HG03159 (cell line): Measurements from ENCODE around the gene WFS1.

ENCODE experiments used
- ATAC-seq: cut with Tn5 transposase; IDR thresholded peaks from one replicate; pipeline ENCODE4 v1.9.1; 2021; ENCODE audit warnings: mild to moderate bottlenecking, moderate library complexity; ENCODE audit not compliant: unreplicated experiment

The WFS1 gene

DNA sequence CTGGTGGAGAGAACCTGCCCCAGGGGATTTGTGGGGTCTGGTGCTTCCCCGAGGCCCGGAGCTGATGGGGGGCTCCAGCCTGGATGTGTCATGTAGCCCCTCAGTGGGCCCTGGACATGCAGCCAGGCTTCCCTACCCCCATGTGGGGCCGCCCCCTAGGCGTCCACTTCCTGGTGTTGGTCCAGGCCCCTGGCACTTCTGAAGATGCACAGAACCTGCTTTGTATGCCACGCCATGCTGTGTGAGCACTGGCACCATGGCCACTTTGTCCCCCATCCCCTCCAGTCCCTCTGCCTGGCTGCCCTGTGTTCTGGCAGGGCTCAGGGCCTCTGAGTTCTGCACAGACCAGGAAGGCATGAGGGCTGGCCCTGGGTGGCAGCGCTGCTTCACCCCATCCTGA lies 29.2 kb downstream of the WFS1 start:
- no peak for ATAC-seq

DNA sequence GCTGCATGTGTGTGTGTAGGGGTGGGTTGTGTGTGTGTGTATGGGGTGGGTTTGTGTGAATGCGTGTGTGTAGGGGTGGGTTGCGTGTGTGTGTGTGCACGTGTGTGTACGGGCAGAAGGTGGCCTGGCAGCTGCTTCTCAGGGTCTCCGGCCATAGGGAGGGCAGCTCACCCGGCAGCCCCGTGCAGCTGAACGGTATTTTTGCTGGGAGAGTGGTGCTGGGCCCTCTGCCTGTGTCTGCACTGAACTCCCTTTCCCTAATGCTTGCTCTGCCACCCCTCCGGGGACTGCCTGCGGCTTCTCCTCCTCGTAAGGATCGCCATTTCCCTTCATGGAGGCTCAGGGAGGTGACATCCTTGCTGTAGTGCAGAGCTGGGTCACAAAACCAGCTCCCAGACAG lies 30.2 kb downstream of the WFS1 start:
- ATAC-seq: no peak

DNA sequence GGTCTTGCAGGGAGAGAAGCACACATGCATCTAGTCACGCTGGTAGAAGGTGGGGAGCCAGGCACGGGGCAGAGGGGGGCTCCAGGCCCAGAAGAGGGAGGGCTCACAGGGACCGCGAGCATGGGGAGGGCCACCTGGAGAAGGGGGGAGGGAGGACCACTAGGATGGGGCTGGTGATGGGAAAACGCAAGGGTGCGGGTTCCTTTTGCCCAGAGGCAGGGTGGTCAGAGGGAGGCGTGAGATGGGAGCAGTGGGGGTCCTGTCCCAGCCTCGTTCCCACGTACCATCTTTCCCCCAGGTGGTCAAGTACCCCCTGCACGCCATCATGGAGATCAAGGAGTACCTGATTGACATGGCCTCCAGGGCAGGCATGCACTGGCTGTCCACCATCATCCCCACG lies 30.7 kb downstream of the WFS1 start:
- ATAC-seq: no peak

DNA sequence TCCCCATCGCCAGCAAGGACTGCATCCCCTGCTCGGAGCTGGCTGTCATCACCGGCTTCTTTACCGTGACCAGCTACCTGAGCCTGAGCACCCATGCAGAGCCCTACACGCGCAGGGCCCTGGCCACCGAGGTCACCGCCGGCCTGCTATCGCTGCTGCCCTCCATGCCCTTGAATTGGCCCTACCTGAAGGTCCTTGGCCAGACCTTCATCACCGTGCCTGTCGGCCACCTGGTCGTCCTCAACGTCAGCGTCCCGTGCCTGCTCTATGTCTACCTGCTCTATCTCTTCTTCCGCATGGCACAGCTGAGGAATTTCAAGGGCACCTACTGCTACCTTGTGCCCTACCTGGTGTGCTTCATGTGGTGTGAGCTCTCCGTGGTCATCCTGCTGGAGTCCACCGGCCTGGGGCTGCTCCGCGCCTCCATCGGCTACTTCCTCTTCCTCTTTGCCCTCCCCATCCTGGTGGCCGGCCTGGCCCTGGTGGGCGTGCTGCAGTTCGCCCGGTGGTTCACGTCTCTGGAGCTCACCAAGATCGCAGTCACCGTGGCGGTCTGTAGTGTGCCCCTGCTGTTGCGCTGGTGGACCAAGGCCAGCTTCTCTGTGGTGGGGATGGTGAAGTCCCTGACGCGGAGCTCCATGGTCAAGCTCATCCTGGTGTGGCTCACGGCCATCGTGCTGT lies 31.5 kb downstream of the WFS1 start:
- no peak for ATAC-seq

DNA sequence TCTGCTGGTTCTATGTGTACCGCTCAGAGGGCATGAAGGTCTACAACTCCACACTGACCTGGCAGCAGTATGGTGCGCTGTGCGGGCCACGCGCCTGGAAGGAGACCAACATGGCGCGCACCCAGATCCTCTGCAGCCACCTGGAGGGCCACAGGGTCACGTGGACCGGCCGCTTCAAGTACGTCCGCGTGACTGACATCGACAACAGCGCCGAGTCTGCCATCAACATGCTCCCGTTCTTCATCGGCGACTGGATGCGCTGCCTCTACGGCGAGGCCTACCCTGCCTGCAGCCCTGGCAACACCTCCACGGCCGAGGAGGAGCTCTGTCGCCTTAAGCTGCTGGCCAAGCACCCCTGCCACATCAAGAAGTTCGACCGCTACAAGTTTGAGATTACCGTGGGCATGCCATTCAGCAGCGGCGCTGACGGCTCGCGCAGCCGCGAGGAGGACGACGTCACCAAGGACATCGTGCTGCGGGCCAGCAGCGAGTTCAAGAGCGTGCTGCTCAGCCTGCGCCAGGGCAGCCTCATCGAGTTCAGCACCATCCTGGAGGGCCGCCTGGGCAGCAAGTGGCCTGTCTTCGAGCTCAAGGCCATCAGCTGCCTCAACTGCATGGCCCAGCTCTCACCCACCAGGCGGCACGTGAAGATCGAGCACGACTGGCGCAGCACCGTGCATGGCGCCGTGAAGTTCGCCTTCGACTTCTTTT lies 32.2 kb downstream of the WFS1 start:
- ATAC-seq: no peak

DNA sequence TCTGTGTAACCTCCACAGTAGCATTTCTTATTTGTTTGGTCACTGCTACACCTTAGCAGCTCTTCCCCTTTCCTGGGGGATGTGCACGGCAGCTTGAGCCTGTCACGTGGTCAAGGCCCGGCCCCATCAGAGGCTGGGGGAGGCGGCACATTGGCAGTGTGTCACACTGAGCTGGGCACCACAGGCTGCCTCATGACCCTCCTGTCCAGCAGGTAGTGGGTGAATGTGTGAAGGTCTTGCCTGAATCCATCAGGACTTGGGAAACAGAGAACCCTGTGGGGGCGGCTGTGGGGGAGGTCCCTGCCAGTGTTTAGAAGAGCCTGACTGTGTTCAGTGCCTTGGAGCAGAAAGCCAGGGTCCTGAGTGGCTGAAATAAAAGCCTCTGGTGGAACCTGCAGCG lies 33.2 kb downstream of the WFS1 start:
- no peak for ATAC-seq

DNA sequence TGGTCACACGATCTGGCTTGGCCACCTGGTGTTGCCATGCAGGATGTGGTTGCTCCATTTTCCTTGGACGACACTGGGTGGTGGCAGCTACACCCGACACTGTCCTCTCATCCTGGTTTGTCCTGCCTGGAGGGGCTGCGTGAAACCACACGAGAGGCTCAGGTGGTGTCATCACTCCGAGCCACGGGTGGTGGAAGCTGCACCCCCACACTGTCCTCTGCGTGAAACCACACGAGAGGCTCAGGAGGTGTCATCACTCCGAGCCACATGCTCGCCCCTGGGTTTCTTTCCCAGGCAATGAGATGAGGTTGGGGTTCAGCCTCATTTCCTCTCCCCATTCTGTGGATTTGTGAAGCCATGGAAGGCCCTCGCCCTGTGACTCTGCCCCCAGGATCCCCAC lies 34.3 kb downstream of the WFS1 start:
- ATAC-seq: no peak

DNA sequence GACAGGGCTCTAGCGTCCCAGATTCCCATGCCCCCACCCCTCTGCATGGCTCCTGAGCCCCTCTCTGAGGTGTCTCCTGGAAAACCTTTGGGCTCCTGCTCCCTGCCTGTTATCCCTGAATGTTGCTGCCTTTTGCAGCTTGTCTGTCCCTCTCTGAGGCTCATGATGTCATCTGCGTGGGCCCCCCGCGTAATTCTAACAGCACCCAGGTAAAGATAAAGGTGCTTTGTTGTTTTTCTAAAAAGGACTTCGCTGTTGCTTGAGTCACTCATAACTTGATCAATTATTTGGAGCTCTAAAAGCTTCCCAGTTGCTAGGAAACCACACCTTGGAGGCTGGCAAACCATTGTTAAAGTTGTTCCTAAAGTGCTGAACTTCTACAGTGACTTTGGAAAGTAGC lies 36.6 kb downstream of the WFS1 start:
- no peak for ATAC-seq

DNA sequence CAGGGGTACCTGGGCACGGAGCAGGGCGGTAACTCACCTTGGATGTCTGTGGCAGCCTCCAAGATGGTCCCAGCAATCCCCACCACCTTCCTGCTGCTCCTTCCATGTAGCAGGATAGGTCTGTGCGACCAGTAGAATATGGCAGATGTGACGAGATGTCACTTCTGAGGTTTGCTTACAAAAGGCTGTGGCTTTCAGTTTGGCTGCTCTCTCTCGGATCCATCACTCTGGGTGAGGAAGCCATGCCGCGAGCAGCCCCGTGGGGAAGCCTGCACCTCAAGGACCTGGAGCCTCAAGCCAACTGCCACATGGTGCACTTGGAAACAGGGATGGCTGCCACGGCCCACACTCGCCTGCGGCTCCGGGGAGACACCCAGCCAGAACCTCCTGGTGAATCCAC lies 37.6 kb downstream of the WFS1 start:
- no peak for ATAC-seq

DNA sequence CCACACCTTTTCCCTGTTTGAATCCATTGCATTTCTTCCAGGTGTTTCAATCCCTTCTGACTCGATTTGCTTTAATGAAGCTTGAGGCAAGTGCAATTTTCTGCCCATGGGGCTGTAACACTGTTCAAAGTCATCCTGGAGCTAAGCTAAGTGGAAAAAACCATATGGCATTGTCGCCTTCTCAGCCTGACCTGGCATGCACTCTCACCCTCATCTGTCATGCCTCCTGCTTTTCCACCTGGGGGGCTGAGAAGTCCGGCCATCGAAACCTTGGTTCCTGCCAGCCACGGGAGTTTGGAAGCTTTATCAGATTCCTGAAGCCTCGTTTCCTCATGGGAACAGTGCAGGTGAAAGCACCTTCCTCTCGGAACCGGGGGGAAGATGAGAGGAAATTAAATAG lies 38.2 kb downstream of the WFS1 start:
- ATAC-seq: no peak

DNA sequence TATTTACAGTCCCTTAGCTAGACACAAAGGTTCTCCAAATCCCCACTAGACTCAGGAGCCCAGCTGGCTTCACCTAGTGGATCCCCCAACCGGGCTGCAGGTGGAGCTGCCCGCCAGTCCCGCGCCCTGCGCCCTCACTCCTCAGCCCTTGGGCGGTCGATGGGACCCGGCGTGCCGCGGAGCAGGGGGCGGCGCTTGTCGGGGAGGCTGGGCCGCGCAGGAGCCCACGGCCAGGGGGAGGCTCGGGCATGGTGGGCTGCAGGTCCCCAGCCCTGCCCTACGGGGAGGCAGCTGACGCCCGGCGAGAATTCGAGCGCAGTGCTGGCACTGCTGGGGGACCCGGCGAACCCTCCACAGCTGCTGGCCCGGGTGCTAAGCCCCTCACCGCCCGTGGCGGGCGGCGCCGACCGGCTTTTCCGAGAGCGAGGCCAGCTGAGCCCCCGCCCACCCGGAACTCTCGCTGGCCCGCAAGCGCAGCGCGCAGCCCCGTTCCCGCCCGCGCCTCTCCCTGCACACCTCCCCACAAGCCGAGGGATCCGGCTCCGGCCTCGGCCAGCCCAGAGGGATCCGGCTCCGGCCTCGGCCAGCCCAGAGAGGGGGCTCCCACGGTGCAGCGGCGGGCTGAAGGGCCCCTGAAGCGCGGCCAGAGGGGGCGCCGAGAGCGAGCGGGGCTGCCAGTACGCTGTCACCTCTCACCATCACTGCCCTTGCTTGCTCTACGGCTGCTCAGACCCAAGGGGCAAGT lies 39.4 kb downstream of the WFS1 start:
- no peak for ATAC-seq

DNA sequence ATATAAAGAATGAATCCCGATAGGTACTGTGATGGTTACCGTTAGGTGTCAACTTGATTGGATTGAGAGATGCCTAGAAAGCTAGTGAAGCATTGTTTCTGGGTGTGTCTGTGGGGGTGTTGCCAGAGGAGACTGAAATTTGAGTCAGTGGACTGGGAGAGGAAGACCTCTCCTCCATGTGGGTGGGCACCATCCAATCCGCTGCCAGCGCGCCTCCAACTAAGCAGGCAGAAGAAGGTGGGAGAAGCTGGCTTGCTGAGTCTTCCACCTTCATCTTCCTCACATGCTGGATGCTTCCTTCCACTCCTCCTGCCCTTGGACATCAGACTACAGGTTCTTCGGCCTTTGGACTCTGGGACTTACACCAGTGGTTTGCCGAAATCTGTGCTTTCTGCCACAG lies 40.1 kb downstream of the WFS1 start:
- ATAC-seq: no peak

DNA sequence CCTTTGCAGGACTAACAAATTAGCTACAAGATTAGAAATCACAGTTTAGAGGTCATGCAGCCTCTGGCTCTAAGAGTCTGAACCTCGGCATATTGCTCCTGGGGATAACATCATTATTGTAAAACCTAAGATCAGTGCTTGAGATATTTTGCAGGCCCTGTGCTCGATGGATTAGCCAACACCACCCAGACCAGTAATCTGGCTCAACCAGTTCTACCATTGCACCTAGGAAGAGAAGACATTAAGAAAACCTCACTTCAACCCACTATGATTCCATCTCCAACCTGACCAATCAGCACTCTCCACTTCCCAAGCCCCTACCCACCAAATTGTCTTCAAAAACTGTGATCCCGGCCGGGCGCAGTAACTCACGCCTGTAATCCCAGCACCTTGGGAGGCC lies 43.6 kb downstream of the WFS1 start:
- no peak for ATAC-seq

DNA sequence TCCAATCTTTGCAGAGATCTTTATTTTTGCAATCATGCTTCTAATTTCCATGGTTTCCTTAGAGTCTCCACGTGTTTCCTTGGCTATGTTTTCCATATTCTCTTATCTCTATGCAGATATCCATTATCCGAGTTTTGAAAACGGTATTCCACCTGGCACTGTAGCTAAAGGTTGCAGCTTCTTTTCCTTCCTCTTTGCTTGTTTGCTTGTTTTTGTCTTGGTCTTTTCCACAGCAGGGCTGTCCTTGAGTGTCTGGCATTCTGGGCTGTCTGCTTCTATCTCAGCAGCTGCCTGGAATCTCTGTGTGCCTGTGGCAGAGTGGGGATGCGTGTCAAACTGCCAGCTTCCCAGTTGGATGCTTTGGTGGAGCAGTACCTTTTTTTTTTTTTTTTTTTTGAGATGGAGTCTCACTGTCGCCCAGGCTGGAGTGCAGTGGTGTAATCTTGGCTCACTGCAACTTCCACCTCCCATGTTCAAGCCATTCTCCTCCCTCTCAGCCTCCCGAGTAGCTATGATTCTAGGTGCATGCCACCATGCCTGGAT lies 46.9 kb downstream of the WFS1 start:
- ATAC-seq: no peak

DNA sequence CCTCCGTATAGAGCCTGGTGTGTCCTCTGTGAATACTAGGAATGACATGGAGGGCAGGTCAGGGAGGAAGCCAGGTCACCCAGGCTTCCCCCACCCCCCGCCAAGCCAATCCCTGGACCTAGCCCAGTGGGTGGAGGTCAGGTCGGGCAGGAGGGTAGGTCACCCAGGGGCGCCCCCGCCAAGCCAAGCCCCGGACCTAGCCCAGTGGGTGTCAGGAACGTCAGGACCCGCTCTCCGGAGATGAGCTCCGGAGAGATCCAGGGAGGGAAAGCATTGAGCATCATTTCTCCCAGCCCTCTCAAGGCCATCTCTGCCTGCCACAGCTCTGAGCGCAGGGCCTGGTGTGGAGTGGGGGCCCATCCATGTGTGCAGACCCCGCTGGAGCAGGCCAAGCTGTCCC lies 48.6 kb downstream of the WFS1 start:
- no peak for ATAC-seq

DNA sequence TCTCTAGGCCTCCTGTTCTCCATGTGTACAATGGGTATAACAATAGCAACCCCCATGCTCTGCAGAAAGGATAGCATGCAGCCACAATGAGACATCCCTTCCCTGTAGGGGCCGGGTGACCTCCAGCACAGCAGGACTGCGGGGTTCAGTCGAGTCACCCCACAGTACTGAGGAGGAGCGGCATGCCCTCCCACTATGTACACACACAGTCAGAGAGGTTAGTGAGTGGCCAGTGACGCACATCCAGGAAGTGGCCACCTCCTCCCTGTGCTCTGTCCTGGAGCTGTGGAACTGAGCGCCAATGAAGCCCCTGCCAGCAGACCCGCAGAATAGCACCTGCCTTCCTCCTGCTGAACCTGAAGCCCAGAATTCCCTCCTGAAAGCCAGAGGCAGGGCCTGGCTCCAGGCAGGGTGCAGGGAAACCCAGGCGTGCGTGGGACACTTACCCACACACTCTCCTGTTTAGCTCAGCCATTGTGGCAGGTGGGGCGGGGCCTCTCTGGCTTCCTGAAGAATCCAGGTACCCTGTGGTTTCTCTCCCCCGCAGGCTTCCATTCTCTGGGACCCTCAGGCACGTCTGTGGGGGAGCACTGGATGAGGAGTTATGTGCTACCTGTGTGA lies 50.0 kb downstream of the WFS1 start:
- ATAC-seq: no peak

DNA sequence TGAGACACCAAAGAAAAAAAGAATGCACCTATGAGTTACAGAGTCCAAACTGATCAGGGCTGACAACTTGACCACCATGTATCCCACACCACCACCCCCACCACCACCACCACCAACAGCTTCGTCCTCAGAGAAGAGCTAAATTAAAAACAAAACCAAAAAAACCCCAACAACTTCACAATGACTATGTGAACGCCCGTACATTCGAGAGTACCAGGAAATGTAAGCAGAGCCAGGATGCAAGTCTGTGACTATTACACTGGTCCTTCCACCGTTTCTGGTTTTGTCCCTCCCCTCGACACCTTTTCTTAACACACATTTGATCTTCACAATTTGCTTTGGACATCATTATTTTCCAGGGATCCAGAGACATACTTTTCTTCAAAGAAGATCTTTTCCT lies 51.0 kb downstream of the WFS1 start:
- no peak for ATAC-seq

DNA sequence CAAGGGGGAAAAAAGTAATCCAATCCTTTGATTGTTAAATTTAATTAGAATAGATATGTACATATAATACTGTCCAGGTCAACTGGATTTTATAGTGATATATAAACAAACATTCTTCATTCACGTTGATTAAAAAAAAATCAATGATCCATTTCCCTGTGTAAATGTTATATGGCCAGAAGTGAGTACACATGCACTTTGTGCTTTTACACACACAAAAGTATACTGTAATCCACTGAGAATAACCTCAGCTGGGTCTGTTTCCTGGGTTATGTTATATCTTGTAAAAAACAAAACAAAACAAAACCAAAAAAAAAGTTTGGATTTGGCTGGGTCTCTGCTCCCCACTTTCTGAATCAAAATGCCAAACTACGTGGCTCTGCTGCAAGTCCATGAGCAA lies 51.7 kb downstream of the WFS1 start:
- no peak for ATAC-seq

DNA sequence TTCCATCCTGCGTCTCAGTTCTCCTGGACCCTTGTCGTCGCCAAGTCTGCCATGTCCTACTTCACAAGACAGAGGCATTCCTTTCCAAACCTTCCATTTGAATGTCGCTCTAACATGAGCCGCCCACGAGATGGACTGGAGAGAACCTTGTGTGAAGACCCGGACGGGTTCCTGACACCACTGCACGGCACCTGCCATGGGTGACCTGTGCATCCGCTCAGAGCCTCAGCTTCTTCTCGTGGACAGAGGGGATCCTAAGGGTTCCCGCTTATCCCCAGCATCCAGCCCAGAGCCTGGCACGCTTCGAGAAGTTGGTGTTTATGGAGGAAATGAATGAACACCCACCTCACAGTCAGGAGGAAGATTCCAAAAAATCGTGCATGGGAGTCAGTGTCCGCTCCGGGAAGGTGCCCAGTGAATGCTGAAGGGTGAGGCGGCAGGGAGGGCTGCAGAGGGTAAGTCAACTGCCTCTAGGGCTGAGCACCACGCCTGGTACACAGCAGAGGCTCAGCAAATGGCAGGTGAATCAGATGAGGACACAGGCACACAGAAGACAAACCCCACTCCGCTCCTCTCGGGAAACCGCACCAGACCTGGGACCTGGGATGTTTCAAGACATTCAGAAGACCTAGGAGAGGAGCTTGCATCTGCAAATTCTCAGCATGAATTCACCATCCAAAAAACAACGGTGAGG lies 52.6 kb downstream of the WFS1 start:
- no peak for ATAC-seq

DNA sequence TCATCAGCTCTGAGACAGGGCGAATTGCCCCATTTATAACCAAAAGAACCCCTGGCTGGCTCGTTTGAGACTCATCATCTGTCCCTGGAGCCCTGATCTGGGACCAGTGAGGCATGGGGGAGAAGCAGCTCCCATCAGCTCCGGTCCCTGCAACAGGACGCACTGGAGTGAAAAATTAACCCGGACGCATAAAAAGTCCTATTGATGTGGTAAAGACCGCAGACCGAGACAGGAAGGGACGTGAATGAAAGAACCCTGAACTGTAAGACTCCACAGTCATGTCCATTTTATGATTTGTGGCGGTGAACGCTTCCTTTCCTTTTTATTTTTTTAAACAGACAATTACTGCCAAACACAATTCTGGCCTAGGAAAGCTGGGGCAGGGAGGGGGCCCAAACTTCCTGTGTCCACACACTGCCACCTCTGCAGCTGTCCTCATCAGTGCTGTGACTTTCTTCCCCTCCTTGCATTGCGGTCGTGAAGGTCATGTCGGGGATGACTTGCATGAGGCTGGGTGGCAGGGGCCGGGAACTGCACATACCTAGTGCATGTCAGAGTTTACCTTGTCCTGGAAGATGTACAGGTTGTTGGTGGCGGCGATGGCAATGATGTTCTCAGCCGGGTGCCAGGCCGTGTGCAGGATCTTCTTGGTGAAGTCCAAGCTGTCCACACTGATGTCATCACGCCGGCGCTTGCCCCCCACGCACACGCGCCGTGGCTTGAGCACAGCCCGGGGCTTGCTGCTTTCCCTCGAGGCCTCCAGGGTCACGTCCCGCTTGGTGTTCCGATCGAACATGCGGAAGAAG lies 53.3 kb downstream of the WFS1 start:
- ATAC-seq: no peak
